ENCODE results near the gene CLASP1. TPM values are rescaled to one million over a fixed set of nuclear protein-coding genes. Genes with fewer than 3 reads are reported as not detected.
A peak's percentile ranks its signal among the peaks of the same experiment; 100 is the strongest.
"Not testable (repeated sequence)": the region's sequence is repeated elsewhere in the genome, so short reads cannot be mapped to it uniquely, and the experiment has no call there.

CLASP1 gene
- total RNA-seq, 1 donor from 2014 or later = 110 TPM

DNA sequence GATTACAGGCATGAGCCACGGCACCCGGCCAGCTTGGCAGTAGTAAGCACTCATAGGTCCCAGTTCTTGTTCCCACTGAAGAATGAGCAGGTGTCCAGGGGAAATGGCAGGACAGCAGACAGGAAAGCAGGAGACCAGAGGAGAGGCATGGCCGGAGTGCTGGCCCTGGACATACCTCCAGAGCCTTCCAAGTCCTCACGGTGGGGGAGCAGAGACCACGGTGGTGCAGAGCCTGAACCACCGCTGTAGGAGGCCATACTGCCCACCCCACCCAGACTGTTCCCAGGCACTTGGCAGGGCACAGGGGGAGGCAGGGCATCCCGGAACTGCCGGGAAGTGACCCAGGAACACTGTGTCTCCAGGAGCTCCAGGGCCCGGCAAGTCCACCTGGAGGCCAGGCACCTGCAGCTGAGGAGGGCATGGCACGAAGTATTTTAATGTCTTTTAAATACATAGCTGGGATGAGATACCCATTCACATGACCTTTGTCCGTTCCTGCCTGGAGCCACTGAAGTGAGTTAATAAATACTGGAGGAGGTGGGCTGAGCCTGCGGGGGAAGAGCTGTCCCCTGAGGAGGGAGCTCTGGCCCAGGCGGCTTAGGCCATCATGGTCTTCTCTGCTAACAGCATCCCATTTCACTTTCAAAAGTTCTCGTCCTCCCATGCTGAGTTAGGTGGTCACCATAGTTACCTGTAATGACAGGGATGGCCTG is 314.5 kb downstream of the CLASP1 start:
- Histone ChIP-seq H3K27ac (no peak overlapping the region), H4K20me1 (ENCODE audit: low read depth) (no peaks in the 10 kb centered on the region), H3K9me3 (ENCODE audit: low read depth) (no peaks in the 10 kb centered on the region), H3K4me3 (no peak overlapping the region), H3K79me2 (ENCODE audit: low read depth) (no peaks in the 10 kb centered on the region), H3K4me2 (no peak overlapping the region), H3F3A (ENCODE audit: low read depth) (no peaks in the 10 kb centered on the region), H3K27me3 (no peaks in the 10 kb centered on the region), H3K9ac (no peak overlapping the region), H3K36me3 (no peaks in the 10 kb centered on the region), H2AFZ (replicated peaks) (no peak overlapping the region), H3K4me1 (peaks cover 9% of the 10 kb centered on the region)
- no peaks in the 10 kb centered on the region for H3K9me3 Mint-ChIP-seq
- peaks cover 5% of the 10 kb centered on the region for H3K27me3 Mint-ChIP-seq (ENCODE audit: insufficient read depth, low read depth)
- H3K4me1 Mint-ChIP-seq = peaks cover 15% of the 10 kb centered on the region
- no peak overlapping the region for H3K27ac Mint-ChIP-seq
- H3K4me3 Mint-ChIP-seq = no peak overlapping the region
- H3K36me3 Mint-ChIP-seq = peaks cover 9% of the 10 kb centered on the region
- no peak for TF ChIP-seq EZH2 (IDR thresholded peaks at IDR 0.05)
- no peak for TF ChIP-seq EZH2phosphoT487 (IDR thresholded peaks at IDR 0.05)
- TF ChIP-seq, protein P1, sequence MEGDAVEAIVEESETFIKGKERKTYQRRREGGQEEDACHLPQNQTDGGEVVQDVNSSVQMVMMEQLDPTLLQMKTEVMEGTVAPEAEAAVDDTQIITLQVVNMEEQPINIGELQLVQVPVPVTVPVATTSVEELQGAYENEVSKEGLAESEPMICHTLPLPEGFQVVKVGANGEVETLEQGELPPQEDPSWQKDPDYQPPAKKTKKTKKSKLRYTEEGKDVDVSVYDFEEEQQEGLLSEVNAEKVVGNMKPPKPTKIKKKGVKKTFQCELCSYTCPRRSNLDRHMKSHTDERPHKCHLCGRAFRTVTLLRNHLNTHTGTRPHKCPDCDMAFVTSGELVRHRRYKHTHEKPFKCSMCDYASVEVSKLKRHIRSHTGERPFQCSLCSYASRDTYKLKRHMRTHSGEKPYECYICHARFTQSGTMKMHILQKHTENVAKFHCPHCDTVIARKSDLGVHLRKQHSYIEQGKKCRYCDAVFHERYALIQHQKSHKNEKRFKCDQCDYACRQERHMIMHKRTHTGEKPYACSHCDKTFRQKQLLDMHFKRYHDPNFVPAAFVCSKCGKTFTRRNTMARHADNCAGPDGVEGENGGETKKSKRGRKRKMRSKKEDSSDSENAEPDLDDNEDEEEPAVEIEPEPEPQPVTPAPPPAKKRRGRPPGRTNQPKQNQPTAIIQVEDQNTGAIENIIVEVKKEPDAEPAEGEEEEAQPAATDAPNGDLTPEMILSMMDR (IDR thresholded peaks at IDR 0.05) = no peak
- peak; percentile 32 for DNase-seq (ENCODE audit: low spot score)

DNA sequence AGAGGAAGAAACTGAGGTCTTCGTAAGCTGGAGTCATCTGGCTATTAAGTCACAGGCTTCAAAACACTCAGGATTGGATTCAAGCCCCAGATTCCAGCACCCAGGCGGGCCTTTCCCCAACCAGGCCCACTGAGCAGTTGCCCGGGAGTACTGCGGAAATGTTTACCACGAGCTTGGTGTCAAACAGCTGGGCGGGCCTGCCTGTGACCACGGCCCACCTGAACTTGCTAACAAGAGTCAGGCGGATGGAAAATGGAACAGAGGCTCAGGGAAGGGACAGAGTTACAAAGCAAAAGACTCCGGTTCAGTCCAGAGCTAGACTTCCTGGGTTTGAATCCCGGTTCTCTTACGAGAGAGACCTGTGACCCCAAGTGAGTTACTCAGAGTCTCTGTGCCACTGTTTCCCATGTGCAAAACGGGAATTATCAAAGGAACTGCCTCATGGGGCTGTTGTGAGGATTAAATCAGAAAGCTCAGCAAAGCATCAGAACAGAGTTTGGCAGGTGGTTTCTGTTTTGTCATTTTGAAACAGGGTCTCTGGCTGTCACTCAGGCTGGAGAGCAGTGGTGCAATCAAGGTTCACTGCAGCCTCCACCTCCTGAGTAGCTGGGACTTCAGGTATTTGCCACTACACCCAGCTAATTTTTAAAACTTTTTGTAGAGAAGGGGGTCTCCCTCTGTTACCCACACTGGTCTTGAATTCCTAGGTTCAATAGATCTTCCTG is 315.3 kb downstream of the CLASP1 start:
- H3K36me3 Mint-ChIP-seq = peaks cover 6% of the 10 kb centered on the region
- Histone ChIP-seq H3K4me3 (no peak overlapping the region), H3K79me2 (ENCODE audit: low read depth) (no peaks in the 10 kb centered on the region), H3K4me2 (no peak overlapping the region), H3K4me1 (peaks cover 9% of the 10 kb centered on the region), H4K20me1 (ENCODE audit: low read depth) (no peaks in the 10 kb centered on the region), H3K36me3 (no peaks in the 10 kb centered on the region), H3K9me3 (ENCODE audit: low read depth) (no peaks in the 10 kb centered on the region), H2AFZ (replicated peaks) (no peak overlapping the region), H3F3A (ENCODE audit: low read depth) (no peaks in the 10 kb centered on the region), H3K27ac (no peak overlapping the region), H3K9ac (no peak overlapping the region), H3K27me3 (no peaks in the 10 kb centered on the region)
- TF ChIP-seq, protein P1 (IDR thresholded peaks at IDR 0.05) = no peak
- TF ChIP-seq EZH2 (IDR thresholded peaks at IDR 0.05) = no peak
- TF ChIP-seq EZH2phosphoT487 (IDR thresholded peaks at IDR 0.05) = no peak
- H3K27ac Mint-ChIP-seq = no peak overlapping the region
- H3K4me1 Mint-ChIP-seq = peaks cover 15% of the 10 kb centered on the region
- no peak for DNase-seq (ENCODE audit: low spot score)
- H3K27me3 Mint-ChIP-seq (ENCODE audit: insufficient read depth, low read depth) = peaks cover 5% of the 10 kb centered on the region
- H3K4me3 Mint-ChIP-seq = no peak overlapping the region
- no peaks in the 10 kb centered on the region for H3K9me3 Mint-ChIP-seq

DNA sequence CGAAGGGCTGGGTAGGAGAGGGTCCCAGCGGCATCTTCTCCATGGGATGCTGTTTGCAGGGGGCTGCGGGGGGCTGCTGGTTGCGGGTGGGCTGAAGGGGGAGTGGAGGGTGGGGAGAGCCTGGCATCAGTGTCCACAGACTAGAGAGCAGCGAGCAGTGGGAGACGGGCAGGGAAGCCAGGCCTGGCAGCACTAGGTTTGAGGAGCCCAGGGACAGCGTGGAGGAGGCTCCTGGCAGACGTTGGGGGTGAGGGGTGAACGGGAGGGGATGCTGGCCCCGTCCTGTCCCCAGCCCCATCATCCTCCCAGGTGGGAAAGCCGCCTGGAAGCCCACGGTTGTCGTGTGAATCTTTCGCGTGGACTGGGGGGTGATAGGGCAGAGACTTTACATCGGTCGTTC is 316.0 kb downstream of the CLASP1 start:
- DNase-seq (ENCODE audit: low spot score) = no peak
- Histone ChIP-seq H3K27ac (no peak overlapping the region), H3K36me3 (no peaks in the 10 kb centered on the region), H3K4me2 (no peak overlapping the region), H3K9me3 (ENCODE audit: low read depth) (no peaks in the 10 kb centered on the region), H3K9ac (no peak overlapping the region), H4K20me1 (ENCODE audit: low read depth) (no peaks in the 10 kb centered on the region), H2AFZ (replicated peaks) (no peak overlapping the region), H3K4me3 (no peak overlapping the region), H3K27me3 (no peaks in the 10 kb centered on the region), H3F3A (ENCODE audit: low read depth) (no peaks in the 10 kb centered on the region), H3K79me2 (ENCODE audit: low read depth) (no peaks in the 10 kb centered on the region), H3K4me1 (peaks cover 9% of the 10 kb centered on the region)
- Mint-ChIP-seq H3K4me1 (peaks cover 15% of the 10 kb centered on the region), H3K36me3 (peaks cover 3% of the 10 kb centered on the region), H3K4me3 (no peak overlapping the region), H3K9me3 (no peaks in the 10 kb centered on the region), H3K27me3 (ENCODE audit: insufficient read depth, low read depth) (peaks cover 5% of the 10 kb centered on the region), H3K27ac (no peak overlapping the region)
- TF ChIP-seq EZH2phosphoT487 (IDR thresholded peaks at IDR 0.05) = no peak
- TF ChIP-seq, protein P1 (IDR thresholded peaks at IDR 0.05) = no peak
- no peak for TF ChIP-seq EZH2 (IDR thresholded peaks at IDR 0.05)

DNA sequence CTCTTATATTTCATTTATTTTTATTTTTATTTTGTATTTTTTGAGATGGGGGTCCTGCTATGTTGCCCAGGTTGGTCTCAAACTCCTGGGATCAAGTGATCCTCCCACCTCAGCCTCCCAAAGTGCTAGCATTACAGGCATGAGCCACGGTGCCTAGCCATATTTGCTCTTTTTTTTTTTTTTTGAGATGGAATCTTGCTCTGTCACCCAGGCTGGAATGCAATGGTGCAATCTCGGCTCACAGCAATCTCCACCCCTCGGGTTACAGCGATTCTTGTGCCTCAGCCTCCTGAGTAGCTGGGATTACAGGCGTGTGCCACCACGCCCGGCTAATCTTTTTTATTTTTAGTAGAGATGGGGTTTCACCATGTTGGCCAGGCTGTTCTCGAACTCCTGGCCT is 317.9 kb downstream of the CLASP1 start:
- not testable (repeated sequence) for H3K79me2 ChIP-seq (ENCODE audit: low read depth); H4K20me1 ChIP-seq (ENCODE audit: low read depth)

More for the DNA sequence above, 317.9 kb downstream of the CLASP1 start:
- H3K4me3 Mint-ChIP-seq; H3F3A ChIP-seq (ENCODE audit: low read depth); H3K27ac Mint-ChIP-seq; H3K36me3 ChIP-seq; H3K27ac ChIP-seq; H3K27me3 Mint-ChIP-seq (ENCODE audit: insufficient read depth, low read depth); H2AFZ ChIP-seq (replicated peaks); H3K9me3 Mint-ChIP-seq; H3K36me3 Mint-ChIP-seq; H3K4me2 ChIP-seq; H3K27me3 ChIP-seq; H3K9ac ChIP-seq; DNase-seq (ENCODE audit: low spot score); H3K4me1 ChIP-seq; H3K4me3 ChIP-seq; H3K9me3 ChIP-seq (ENCODE audit: low read depth): not testable (repeated sequence)
- H3K4me1 Mint-ChIP-seq = peaks cover 12% of the 10 kb centered on the region
